Measurements from ENCODE around the gene WASF2.
"Not testable (repeated sequence)": the region's sequence is repeated elsewhere in the genome, so short reads cannot be mapped to it uniquely, and the experiment has no call there.

The WASF2 gene

DNA sequence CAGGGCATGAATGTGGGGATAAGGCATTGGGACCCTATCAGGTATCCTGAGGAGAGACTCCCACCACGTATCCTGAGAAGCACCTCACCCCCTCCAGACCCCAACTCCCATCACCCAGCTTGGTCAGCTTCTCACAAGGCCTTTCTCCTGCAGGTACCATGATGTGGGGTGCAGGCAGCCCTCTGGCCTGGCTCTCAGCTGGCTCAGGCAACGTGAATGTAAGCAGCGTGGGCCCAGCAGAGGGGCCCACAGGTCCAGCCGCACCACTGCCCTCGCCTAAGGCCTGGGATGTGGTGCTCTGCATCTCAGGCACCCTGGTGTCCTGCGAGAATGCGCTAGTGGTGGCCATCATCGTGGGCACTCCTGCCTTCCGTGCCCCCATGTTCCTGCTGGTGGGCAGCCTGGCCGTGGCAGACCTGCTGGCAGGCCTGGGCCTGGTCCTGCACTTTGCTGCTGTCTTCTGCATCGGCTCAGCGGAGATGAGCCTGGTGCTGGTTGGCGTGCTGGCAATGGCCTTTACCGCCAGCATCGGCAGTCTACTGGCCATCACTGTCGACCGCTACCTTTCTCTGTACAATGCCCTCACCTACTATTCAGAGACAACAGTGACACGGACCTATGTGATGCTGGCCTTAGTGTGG, 96.2 kb downstream of the WASF2 start:
- TF ChIP-seq, protein P1, sequence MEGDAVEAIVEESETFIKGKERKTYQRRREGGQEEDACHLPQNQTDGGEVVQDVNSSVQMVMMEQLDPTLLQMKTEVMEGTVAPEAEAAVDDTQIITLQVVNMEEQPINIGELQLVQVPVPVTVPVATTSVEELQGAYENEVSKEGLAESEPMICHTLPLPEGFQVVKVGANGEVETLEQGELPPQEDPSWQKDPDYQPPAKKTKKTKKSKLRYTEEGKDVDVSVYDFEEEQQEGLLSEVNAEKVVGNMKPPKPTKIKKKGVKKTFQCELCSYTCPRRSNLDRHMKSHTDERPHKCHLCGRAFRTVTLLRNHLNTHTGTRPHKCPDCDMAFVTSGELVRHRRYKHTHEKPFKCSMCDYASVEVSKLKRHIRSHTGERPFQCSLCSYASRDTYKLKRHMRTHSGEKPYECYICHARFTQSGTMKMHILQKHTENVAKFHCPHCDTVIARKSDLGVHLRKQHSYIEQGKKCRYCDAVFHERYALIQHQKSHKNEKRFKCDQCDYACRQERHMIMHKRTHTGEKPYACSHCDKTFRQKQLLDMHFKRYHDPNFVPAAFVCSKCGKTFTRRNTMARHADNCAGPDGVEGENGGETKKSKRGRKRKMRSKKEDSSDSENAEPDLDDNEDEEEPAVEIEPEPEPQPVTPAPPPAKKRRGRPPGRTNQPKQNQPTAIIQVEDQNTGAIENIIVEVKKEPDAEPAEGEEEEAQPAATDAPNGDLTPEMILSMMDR (IDR thresholded peaks at IDR 0.05; ENCODE audit: insufficient read depth, low read depth, low read length, missing control alignments), result no peak
- no peak for DNase-seq (ENCODE audit: low read depth)
- no peak overlapping the region for H3K4me3 ChIP-seq (ENCODE audit: low read length)

DNA sequence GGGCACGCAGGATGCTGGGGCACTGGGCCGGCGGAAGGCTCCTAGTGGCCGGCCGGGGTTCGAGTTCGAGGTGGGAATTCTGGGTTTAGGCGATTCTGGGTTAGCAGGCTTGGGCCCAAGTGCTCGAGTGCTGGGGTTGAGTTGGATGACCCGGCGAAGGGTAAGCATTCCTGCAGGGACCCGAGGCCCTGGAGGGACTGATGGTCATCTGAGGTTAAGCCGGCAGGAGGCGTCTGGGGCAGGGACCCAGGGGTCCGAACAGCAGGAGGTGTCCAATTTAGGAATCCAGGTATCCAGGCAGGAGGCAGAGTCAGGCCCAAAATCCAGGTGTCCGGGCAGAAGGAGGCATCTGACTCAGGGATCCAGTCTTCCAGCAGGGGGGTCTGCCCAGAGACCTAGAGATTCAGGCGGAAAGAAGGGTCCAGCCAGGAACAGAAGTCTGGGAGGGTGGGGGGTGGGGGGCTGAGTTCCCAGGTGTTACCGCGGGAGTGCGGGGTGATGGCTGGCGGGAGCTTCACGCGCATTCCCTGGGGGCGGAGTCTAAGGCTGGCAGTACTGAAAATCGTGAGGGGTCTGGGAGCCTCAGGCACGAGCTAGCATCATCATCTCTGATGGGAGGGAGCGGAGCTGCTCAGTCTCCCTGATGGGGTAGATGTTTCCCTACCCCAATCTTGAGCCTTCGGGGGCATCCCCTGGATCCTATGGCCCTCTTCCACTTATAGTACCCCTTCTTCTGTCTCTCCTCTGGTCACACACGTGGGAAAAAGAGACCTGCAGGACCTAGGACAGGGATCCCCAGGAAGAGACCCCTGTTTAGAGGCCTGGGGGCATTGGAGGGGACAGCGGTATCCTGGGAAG, 97.0 kb downstream of the WASF2 start:
- H3K4me3 ChIP-seq (ENCODE audit: low read length), result peak overlapping the region; percentile 51
- DNase-seq (ENCODE audit: low read depth), result no peak
- TF ChIP-seq, protein P1 (IDR thresholded peaks at IDR 0.05; ENCODE audit: insufficient read depth, low read depth, low read length, missing control alignments), result peak; percentile 8

- H3K4me3 ChIP-seq (ENCODE audit: low read length), result peak within 1 kb of the TSS; percentile 51
- DNase-seq (ENCODE audit: low read depth), result peak; percentile 91
- TF ChIP-seq, protein P1 (IDR thresholded peaks at IDR 0.05; ENCODE audit: insufficient read depth, low read depth, low read length, missing control alignments), result peak; percentile 41
These were observed 97.7 kb downstream of the WASF2 start, which contains the start of gene GPR3 for GRCh38 chr1:27392096-27392777. Gene GPR3 (plus strand): TSS chr1:27392622. CDS start chr1:27393799, 1,177 bp downstream.

- TF ChIP-seq, protein P1 (IDR thresholded peaks at IDR 0.05; ENCODE audit: insufficient read depth, low read depth, low read length, missing control alignments), result peak; percentile 15
- peak; percentile 72 for DNase-seq (ENCODE audit: low read depth)
- H3K4me3 ChIP-seq (ENCODE audit: low read length), result peak overlapping the region; percentile 29
These were observed 98.4 kb downstream of the WASF2 start for GRCh38 chr1:27391511-27392095.

GRCh38 chr1:27388337-27389005, 101.5 kb downstream of the WASF2 start:
- TF ChIP-seq, protein P1 (IDR thresholded peaks at IDR 0.05; ENCODE audit: insufficient read depth, low read depth, low read length, missing control alignments), result peak; percentile 98
- peak; percentile 73 for DNase-seq (ENCODE audit: low read depth)
- no peak overlapping the region for H3K4me3 ChIP-seq (ENCODE audit: low read length)

- H3K4me3 ChIP-seq (ENCODE audit: low read length); DNase-seq (ENCODE audit: low read depth): not testable (repeated sequence)
These were observed 105.2 kb downstream of the WASF2 start for GRCh38 chr1:27384797-27385196.
